ENCODE measurements around the gene NHLRC3.
"Not testable (repeated sequence)": the region's sequence is repeated elsewhere in the genome, so short reads cannot be mapped to it uniquely, and the experiment has no call there.

The NHLRC3 gene

GRCh38 chr13:39058040-39058439 lies 19.8 kb downstream of the NHLRC3 start:
- TF ChIP-seq CTCF (IDR thresholded peaks at IDR 0.05; ENCODE audit: insufficient read depth, low read length, missing control alignments) = no peak
- ChIA-PET POLR2A (no interaction called here), CTCF (no interaction called here)
- no peak for DNase-seq (ENCODE audit: low read depth, low spot score)
- no peak overlapping the region for H3K4me3 ChIP-seq (ENCODE audit: low read depth, low read length)

- DNase-seq (ENCODE audit: low read depth, low spot score) = no peak
- POLR2A ChIA-PET = no interaction called here
- CTCF ChIA-PET = no interaction called here
- no peak overlapping the region for H3K4me3 ChIP-seq (ENCODE audit: low read depth, low read length)
- no peak for TF ChIP-seq CTCF (IDR thresholded peaks at IDR 0.05; ENCODE audit: insufficient read depth, low read length, missing control alignments)
Measured at GRCh38 chr13:39062004-39062403, 23.7 kb downstream of the NHLRC3 start.

- H3K4me3 ChIP-seq (ENCODE audit: low read depth, low read length) = no peak overlapping the region
- ChIA-PET CTCF (interaction anchor here (1.0 kb wide), 1 partner anchor 22 kb away, joined by 3 read pairs; no protein-coding TSS in a partner anchor), POLR2A (no interaction called here)
- TF ChIP-seq CTCF (IDR thresholded peaks at IDR 0.05; ENCODE audit: insufficient read depth, low read length, missing control alignments) = no peak
- DNase-seq (ENCODE audit: low read depth, low spot score) = no peak
Measured at GRCh38 chr13:39072842-39073241, 34.6 kb downstream of the NHLRC3 start.

- no peak for TF ChIP-seq CTCF (IDR thresholded peaks at IDR 0.05; ENCODE audit: insufficient read depth, low read length, missing control alignments)
- ChIA-PET POLR2A (no interaction called here), CTCF (no interaction called here)
Measured at GRCh38 chr13:39073983-39074382, 35.7 kb downstream of the NHLRC3 start.

GRCh38 chr13:39086251-39086945 lies 48.1 kb downstream of the NHLRC3 start:
- CTCF ChIA-PET; H3K4me3 ChIP-seq (ENCODE audit: low read depth, low read length); DNase-seq (ENCODE audit: low read depth, low spot score); POLR2A ChIA-PET: not testable (repeated sequence)

More at GRCh38 chr13:39073983-39074382, 35.7 kb downstream of the NHLRC3 start:
- DNase-seq (ENCODE audit: low read depth, low spot score) = no peak
- no peak overlapping the region for H3K4me3 ChIP-seq (ENCODE audit: low read depth, low read length)

GRCh38 chr13:39091586-39091985 lies 53.3 kb downstream of the NHLRC3 start:
- no peak overlapping the region for H3K4me3 ChIP-seq (ENCODE audit: low read depth, low read length)
- no peak for TF ChIP-seq CTCF (IDR thresholded peaks at IDR 0.05; ENCODE audit: insufficient read depth, low read length, missing control alignments)
- CTCF ChIA-PET = no interaction called here
- POLR2A ChIA-PET = no interaction called here
- no peak for DNase-seq (ENCODE audit: low read depth, low spot score)

- ChIA-PET CTCF (interaction anchor here (1.1 kb wide), 1 partner anchor 28 kb away, joined by 3 read pairs; no protein-coding TSS in a partner anchor), POLR2A (no interaction called here)
- no peak for TF ChIP-seq CTCF (IDR thresholded peaks at IDR 0.05; ENCODE audit: insufficient read depth, low read length, missing control alignments)
- DNase-seq (ENCODE audit: low read depth, low spot score) = no peak
- H3K4me3 ChIP-seq (ENCODE audit: low read depth, low read length) = no peak overlapping the region
Measured at GRCh38 chr13:39095500-39095899, 57.2 kb downstream of the NHLRC3 start.
